ENCODE results near the gene DCLK2. TPM values are rescaled to one million over a fixed set of nuclear protein-coding genes. Genes with fewer than 3 reads are reported as not detected.

DCLK2 gene
- total and polyA plus RNA-seq, 2 of the 8 experiments (the other 6 are each of a cell fraction or from before 2014, with no cell fraction given) = 0.32 to 0.37 TPM

DNA sequence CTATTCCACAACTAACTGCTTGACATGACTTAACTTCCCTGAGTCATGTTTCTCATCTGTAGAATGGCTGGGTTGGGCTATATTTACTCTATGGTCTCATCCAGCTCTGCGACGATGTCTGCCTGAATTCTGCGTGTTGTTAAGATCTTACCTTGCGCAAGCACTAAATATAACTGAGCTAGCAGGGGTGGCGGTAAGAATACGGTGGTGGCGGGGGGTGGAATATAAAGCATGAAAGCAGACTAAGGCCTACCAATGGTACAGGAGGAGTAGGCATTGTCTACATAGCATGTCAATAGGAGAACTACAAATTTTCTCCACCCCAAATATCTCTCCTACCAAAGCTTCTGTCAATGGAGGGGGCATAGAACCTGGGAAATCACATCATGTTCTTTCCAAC is 45.7 kb upstream of the DCLK2 start (continued):
- TF ChIP-seq, protein P1, sequence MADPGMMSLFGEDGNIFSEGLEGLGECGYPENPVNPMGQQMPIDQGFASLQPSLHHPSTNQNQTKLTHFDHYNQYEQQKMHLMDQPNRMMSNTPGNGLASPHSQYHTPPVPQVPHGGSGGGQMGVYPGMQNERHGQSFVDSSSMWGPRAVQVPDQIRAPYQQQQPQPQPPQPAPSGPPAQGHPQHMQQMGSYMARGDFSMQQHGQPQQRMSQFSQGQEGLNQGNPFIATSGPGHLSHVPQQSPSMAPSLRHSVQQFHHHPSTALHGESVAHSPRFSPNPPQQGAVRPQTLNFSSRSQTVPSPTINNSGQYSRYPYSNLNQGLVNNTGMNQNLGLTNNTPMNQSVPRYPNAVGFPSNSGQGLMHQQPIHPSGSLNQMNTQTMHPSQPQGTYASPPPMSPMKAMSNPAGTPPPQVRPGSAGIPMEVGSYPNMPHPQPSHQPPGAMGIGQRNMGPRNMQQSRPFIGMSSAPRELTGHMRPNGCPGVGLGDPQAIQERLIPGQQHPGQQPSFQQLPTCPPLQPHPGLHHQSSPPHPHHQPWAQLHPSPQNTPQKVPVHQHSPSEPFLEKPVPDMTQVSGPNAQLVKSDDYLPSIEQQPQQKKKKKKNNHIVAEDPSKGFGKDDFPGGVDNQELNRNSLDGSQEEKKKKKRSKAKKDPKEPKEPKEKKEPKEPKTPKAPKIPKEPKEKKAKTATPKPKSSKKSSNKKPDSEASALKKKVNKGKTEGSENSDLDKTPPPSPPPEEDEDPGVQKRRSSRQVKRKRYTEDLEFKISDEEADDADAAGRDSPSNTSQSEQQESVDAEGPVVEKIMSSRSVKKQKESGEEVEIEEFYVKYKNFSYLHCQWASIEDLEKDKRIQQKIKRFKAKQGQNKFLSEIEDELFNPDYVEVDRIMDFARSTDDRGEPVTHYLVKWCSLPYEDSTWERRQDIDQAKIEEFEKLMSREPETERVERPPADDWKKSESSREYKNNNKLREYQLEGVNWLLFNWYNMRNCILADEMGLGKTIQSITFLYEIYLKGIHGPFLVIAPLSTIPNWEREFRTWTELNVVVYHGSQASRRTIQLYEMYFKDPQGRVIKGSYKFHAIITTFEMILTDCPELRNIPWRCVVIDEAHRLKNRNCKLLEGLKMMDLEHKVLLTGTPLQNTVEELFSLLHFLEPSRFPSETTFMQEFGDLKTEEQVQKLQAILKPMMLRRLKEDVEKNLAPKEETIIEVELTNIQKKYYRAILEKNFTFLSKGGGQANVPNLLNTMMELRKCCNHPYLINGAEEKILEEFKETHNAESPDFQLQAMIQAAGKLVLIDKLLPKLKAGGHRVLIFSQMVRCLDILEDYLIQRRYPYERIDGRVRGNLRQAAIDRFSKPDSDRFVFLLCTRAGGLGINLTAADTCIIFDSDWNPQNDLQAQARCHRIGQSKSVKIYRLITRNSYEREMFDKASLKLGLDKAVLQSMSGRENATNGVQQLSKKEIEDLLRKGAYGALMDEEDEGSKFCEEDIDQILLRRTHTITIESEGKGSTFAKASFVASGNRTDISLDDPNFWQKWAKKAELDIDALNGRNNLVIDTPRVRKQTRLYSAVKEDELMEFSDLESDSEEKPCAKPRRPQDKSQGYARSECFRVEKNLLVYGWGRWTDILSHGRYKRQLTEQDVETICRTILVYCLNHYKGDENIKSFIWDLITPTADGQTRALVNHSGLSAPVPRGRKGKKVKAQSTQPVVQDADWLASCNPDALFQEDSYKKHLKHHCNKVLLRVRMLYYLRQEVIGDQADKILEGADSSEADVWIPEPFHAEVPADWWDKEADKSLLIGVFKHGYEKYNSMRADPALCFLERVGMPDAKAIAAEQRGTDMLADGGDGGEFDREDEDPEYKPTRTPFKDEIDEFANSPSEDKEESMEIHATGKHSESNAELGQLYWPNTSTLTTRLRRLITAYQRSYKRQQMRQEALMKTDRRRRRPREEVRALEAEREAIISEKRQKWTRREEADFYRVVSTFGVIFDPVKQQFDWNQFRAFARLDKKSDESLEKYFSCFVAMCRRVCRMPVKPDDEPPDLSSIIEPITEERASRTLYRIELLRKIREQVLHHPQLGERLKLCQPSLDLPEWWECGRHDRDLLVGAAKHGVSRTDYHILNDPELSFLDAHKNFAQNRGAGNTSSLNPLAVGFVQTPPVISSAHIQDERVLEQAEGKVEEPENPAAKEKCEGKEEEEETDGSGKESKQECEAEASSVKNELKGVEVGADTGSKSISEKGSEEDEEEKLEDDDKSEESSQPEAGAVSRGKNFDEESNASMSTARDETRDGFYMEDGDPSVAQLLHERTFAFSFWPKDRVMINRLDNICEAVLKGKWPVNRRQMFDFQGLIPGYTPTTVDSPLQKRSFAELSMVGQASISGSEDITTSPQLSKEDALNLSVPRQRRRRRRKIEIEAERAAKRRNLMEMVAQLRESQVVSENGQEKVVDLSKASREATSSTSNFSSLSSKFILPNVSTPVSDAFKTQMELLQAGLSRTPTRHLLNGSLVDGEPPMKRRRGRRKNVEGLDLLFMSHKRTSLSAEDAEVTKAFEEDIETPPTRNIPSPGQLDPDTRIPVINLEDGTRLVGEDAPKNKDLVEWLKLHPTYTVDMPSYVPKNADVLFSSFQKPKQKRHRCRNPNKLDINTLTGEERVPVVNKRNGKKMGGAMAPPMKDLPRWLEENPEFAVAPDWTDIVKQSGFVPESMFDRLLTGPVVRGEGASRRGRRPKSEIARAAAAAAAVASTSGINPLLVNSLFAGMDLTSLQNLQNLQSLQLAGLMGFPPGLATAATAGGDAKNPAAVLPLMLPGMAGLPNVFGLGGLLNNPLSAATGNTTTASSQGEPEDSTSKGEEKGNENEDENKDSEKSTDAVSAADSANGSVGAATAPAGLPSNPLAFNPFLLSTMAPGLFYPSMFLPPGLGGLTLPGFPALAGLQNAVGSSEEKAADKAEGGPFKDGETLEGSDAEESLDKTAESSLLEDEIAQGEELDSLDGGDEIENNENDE (IDR thresholded peaks at IDR 0.05; ENCODE audit: insufficient replicate concordance, low read length) = no peak
- TF ChIP-seq SP1 (IDR thresholded peaks at IDR 0.05; ENCODE audit: low read depth, low read length) = no peak
- no peak for TF ChIP-seq RNF2 (IDR thresholded peaks at IDR 0.05; ENCODE audit: borderline replicate concordance, low read depth, low read length, missing control alignments, poor library complexity, severe bottlenecking)
- no peak for TF ChIP-seq ASH2L (IDR thresholded peaks at IDR 0.05; ENCODE audit: low read length)
- TF ChIP-seq, protein P2, sequence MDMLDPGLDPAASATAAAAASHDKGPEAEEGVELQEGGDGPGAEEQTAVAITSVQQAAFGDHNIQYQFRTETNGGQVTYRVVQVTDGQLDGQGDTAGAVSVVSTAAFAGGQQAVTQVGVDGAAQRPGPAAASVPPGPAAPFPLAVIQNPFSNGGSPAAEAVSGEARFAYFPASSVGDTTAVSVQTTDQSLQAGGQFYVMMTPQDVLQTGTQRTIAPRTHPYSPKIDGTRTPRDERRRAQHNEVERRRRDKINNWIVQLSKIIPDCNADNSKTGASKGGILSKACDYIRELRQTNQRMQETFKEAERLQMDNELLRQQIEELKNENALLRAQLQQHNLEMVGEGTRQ (IDR thresholded peaks at IDR 0.05; ENCODE audit: low read length) = no peak
- TF ChIP-seq, protein P3, sequence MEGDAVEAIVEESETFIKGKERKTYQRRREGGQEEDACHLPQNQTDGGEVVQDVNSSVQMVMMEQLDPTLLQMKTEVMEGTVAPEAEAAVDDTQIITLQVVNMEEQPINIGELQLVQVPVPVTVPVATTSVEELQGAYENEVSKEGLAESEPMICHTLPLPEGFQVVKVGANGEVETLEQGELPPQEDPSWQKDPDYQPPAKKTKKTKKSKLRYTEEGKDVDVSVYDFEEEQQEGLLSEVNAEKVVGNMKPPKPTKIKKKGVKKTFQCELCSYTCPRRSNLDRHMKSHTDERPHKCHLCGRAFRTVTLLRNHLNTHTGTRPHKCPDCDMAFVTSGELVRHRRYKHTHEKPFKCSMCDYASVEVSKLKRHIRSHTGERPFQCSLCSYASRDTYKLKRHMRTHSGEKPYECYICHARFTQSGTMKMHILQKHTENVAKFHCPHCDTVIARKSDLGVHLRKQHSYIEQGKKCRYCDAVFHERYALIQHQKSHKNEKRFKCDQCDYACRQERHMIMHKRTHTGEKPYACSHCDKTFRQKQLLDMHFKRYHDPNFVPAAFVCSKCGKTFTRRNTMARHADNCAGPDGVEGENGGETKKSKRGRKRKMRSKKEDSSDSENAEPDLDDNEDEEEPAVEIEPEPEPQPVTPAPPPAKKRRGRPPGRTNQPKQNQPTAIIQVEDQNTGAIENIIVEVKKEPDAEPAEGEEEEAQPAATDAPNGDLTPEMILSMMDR (IDR thresholded peaks at IDR 0.05; ENCODE audit: control extremely low read depth in 1 of 3, insufficient read depth in 1 of 3, low read depth in 1 of 3, low read length in 3 of 3) = no peak
- no peak for TF ChIP-seq RAD21 (IDR thresholded peaks at IDR 0.05 in 1 of 2, conservative IDR thresholded peaks at IDR 0.05 in 1 of 2; ENCODE audit: low read depth in 2 of 2, low read length in 2 of 2)
